GM20000 (cell line): Measurements from ENCODE around the gene RIN1.
"Not testable (repeated sequence)": the region's sequence is repeated elsewhere in the genome, so short reads cannot be mapped to it uniquely, and the experiment has no call there.

Source experiments
- DNase-seq: peaks from one replicate; pipeline ENCODE4 v3.0.0; 2012; ENCODE audit warnings: low spot score
- CTCF ChIP-seq: IDR thresholded peaks from 2 replicates; pipeline ENCODE4 v1.5.1; 2012; ENCODE audit warnings: mild to moderate bottlenecking, control low read depth; ENCODE audit errors: extremely low read depth, missing control alignments

Gene RIN1

GRCh38 chr11:66363187-66363601 lies 27.0 kb upstream of the RIN1 start:
- no peak for TF ChIP-seq CTCF
- DNase-seq: peak; percentile 3

- DNase-seq: no peak
- TF ChIP-seq CTCF: no peak
Measured at GRCh38 chr11:66362481-66363147, 26.4 kb upstream of the RIN1 start.

GRCh38 chr11:66361502-66361941 lies 25.3 kb upstream of the RIN1 start:
- DNase-seq: peak; percentile 4
- TF ChIP-seq CTCF: no peak

- DNase-seq: peak; percentile 8
- no peak for TF ChIP-seq CTCF
Measured at GRCh38 chr11:66360406-66361073, 24.3 kb upstream of the RIN1 start.

- no peak for TF ChIP-seq CTCF
- DNase-seq: peak; percentile 7
Measured at GRCh38 chr11:66359662-66360087, 23.4 kb upstream of the RIN1 start.

GRCh38 chr11:66350560-66351235 lies 14.5 kb upstream of the RIN1 start:
- DNase-seq: not testable (repeated sequence)

GRCh38 chr11:66349084-66349386 lies 12.8 kb upstream of the RIN1 start:
- no peak for DNase-seq
- no peak for TF ChIP-seq CTCF
